Keratinocyte (primary cell): ENCODE results near the gene HCFC1. TPM values are rescaled to one million over a fixed set of nuclear protein-coding genes. Genes with fewer than 3 reads are reported as not detected.

ENCODE experiments used
- DNase-seq: peaks from one replicate; pipeline ENCODE4 v3.0.0-alpha.2; 2011; ENCODE audit warnings: low read depth, missing footprints, low spot score
- FAIRE-seq: peaks from 2 replicates; lab custom pipeline; 2011; peaks lifted over from hg19 to GRCh38; lab: Jason Lieb, UNC
- H2AFZ ChIP-seq: 2 replicates; pipeline ENCODE4 v1.6.0; 2012; ENCODE audit warnings: low read length, control low read depth, inconsistent platforms; ENCODE audit not compliant: control insufficient read depth
- H3K27ac ChIP-seq: 2 replicates; pipeline ENCODE4 v1.5.1; 2011; ENCODE audit warnings: low read length; ENCODE audit not compliant: control insufficient read depth, insufficient read depth
- H3K27me3 ChIP-seq: 3 replicates; pipeline ENCODE4 v1.6.0; 2011; ENCODE audit warnings: low read length; ENCODE audit not compliant: control insufficient read depth, insufficient read depth; ENCODE audit errors: extremely low read depth
- H3K36me3 ChIP-seq, 2 experiments: 2 replicates in 1 of 2; 3 replicates in 1 of 2; pipeline ENCODE4 v1.5.1; 2011; ENCODE audit warnings: low read length in 2 of 2, mild to moderate bottlenecking in 1 of 2; ENCODE audit not compliant: control insufficient read depth in 2 of 2, insufficient read depth in 2 of 2; ENCODE audit errors: extremely low read depth in 1 of 2
- H3K4me1 ChIP-seq: 3 replicates; pipeline ENCODE4 v1.5.1; 2011; ENCODE audit warnings: low read length; ENCODE audit not compliant: control insufficient read depth, insufficient read depth; ENCODE audit errors: extremely low read depth
- H3K4me2 ChIP-seq: 3 replicates; pipeline ENCODE4 v1.6.0; 2011; ENCODE audit warnings: low read depth, low read length; ENCODE audit not compliant: control insufficient read depth, insufficient read depth; ENCODE audit errors: extremely low read depth
- H3K4me3 ChIP-seq, 3 experiments: fragments of 200-600 bp in 1 of 3; sonication (generic) in 1 of 3; 2 replicates in 2 of 3; 3 replicates in 1 of 3; pipeline ENCODE4 v1.5.1; 2011 to 2016; ENCODE audit warnings: low read length in 3 of 3, mild to moderate bottlenecking in 3 of 3, control low read depth in 2 of 3, inconsistent platforms in 1 of 3, low read depth in 1 of 3, mixed read lengths in 1 of 3, mixed run types in 1 of 3, moderate library complexity in 1 of 3; ENCODE audit not compliant: control insufficient read depth in 2 of 3, insufficient read depth in 2 of 3; ENCODE audit errors: extremely low read depth in 1 of 3
- H3K79me2 ChIP-seq: 2 replicates; pipeline ENCODE4 v1.6.0; 2012; ENCODE audit warnings: low read length; ENCODE audit not compliant: control insufficient read depth, insufficient read depth
- H3K9ac ChIP-seq: 3 replicates; pipeline ENCODE4 v1.6.0; 2011; ENCODE audit warnings: low read length; ENCODE audit not compliant: control insufficient read depth, insufficient read depth; ENCODE audit errors: extremely low read depth
- H3K9me1 ChIP-seq: 3 replicates; pipeline ENCODE4 v1.6.0; 2011; ENCODE audit warnings: low read length; ENCODE audit not compliant: control insufficient read depth, insufficient read depth; ENCODE audit errors: extremely low read depth
- H3K9me3 ChIP-seq: 2 replicates; pipeline ENCODE4 v1.5.1; 2012; ENCODE audit warnings: low read depth, low read length; ENCODE audit not compliant: control insufficient read depth
- H4K20me1 ChIP-seq: 3 replicates; pipeline ENCODE4 v1.6.0; 2011; ENCODE audit warnings: low read length; ENCODE audit not compliant: control insufficient read depth, insufficient read depth; ENCODE audit errors: extremely low read depth
- CTCF ChIP-seq, 3 experiments: IDR thresholded peaks in 1 of 3; conservative IDR thresholded peaks in 1 of 3; optimal IDR thresholded peaks in 1 of 3; 2 replicates in 2 of 3; 3 replicates in 1 of 3; pipeline versions ENCODE3 to v1.5.1; 2011; ENCODE audit warnings: low read length in 3 of 3, mild to moderate bottlenecking in 3 of 3, moderate library complexity in 2 of 3, control low read depth in 1 of 3, inconsistent platforms in 1 of 3; ENCODE audit not compliant: insufficient read depth in 2 of 3; ENCODE audit errors: extremely low read depth in 1 of 3
- EZH2 ChIP-seq: IDR thresholded peaks from one replicate; pipeline ENCODE4 v1.6.1; 2012; ENCODE audit warnings: inconsistent platforms, mild to moderate bottlenecking, low read length, moderate library complexity
- dilution Hi-C: fragments of 300-500 bp; cut with MboI; formaldehyde crosslinking; loops from one replicate; pipeline ENCODE4 v1.7.0; 2020; ENCODE audit warnings: low sequenced_read_pairs; ENCODE audit not compliant: extremely low pct_ligation_motif_present
- polyA plus RNA-seq, 5 experiments: library from polyadenylated mRNA; depleted of rRNA in 3 of 5; stranded (reverse) in 3 of 5; stranded (forward) in 1 of 5; unstranded in 1 of 5; fragments of >200 nt; gene quantifications; 1 replicate in 1 of 5; 2 replicates in 3 of 5; 3 replicates in 1 of 5; pipeline versions ENCODE4 v1.2.1 to v1.2.3, GENCODE V29; 2011 to 2012; ENCODE audit warnings: missing spikeins in 2 of 5, low read depth in 1 of 5, low replicate concordance in 1 of 5

Gene HCFC1
- polyA plus RNA-seq, 1 donor (not counting 4 experiments of a cell fraction or from before 2014, with no cell fraction given) = 2.7 TPM

GRCh38 chrX:153961292-153961691, 10.3 kb downstream of the HCFC1 start:
- peaks cover 33% of the 10 kb centered on the region for H3K79me2 ChIP-seq
- no peak overlapping the region for H2AFZ ChIP-seq
- peaks cover 5% of the 10 kb centered on the region for H4K20me1 ChIP-seq
- no peaks in the 10 kb centered on the region for H3K9me3 ChIP-seq
- no peak for TF ChIP-seq EZH2
- no peak for TF ChIP-seq CTCF (optimal IDR thresholded peaks at IDR 0.05 in 1 of 3, IDR thresholded peaks at IDR 0.05 in 1 of 3, conservative IDR thresholded peaks at IDR 0.05 in 1 of 3; ENCODE audit: extremely low read depth in 1 of 3, insufficient read depth in 2 of 3, low read length in 3 of 3)
- no peaks in the 10 kb centered on the region for H3K4me1 ChIP-seq
- no peaks in the 10 kb centered on the region for H3K9me1 ChIP-seq
- DNase-seq (no peak), FAIRE-seq (no peak)
- H3K27me3 ChIP-seq = no peaks in the 10 kb centered on the region
- no peak overlapping the region for H3K4me2 ChIP-seq
- peaks cover 19 to 42% of the 10 kb centered on the region in 2 experiments for H3K36me3 ChIP-seq
- dilution Hi-C loops = no loop called here
- H3K4me3 ChIP-seq = no peak overlapping the region
- H3K27ac ChIP-seq = no peak overlapping the region
- H3K9ac ChIP-seq = no peak overlapping the region

- Histone ChIP-seq H3K79me2 (peaks cover 28% of the 10 kb centered on the region), H3K27ac (no peak overlapping the region), H3K9me3 (no peaks in the 10 kb centered on the region), H3K36me3 (peaks cover 19 to 47% of the 10 kb centered on the region in 2 experiments), H4K20me1 (peaks cover 3% of the 10 kb centered on the region), H3K4me1 (no peaks in the 10 kb centered on the region), H2AFZ (no peak overlapping the region), H3K9ac (no peak overlapping the region), H3K4me3 (no peak overlapping the region), H3K9me1 (no peaks in the 10 kb centered on the region), H3K27me3 (no peaks in the 10 kb centered on the region), H3K4me2 (no peak overlapping the region)
- TF ChIP-seq CTCF (optimal IDR thresholded peaks at IDR 0.05 in 1 of 3, IDR thresholded peaks at IDR 0.05 in 1 of 3, conservative IDR thresholded peaks at IDR 0.05 in 1 of 3; ENCODE audit: extremely low read depth in 1 of 3, insufficient read depth in 2 of 3, low read length in 3 of 3) (no peak), EZH2 (no peak)
- FAIRE-seq (no peak), DNase-seq (no peak)
- dilution Hi-C loops = no loop called here
Observed at GRCh38 chrX:153960786-153961185, 10.8 kb downstream of the HCFC1 start.
